ENCODE results near the gene CEACAM16. TPM values are rescaled to one million over a fixed set of nuclear protein-coding genes. Genes with fewer than 3 reads are reported as not detected.

Gene CEACAM16
- total and polyA plus RNA-seq, 9 of the 15 experiments (the other 6 are each of a cell fraction or from before 2014, with no cell fraction given), result not detected

DNA sequence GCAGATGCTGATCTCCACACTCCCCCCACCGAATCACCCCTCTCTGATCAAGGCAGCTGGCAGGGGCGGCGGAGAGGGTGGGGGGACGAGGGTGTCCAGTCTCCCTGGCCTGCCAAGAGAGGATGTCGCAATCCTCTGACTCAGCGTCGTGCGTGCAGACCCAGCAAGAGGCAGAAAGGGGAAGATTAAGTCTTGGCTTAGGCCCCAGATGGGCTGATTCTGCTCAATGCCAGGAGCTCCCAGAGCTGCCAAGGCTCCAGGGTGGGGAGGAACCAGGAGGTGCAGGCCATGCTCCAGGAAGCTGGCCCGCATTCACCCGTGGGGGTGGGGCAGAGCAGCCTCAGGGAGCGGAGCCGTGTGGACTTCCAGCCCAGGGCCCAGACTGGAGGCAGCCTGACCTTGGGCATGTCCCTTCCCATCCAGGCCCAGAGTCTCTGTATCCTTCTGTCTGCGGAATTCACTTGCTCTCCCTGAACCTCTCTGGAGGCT is 42.9 kb downstream of the CEACAM16 start (continued):
- TF ChIP-seq, protein P1, sequence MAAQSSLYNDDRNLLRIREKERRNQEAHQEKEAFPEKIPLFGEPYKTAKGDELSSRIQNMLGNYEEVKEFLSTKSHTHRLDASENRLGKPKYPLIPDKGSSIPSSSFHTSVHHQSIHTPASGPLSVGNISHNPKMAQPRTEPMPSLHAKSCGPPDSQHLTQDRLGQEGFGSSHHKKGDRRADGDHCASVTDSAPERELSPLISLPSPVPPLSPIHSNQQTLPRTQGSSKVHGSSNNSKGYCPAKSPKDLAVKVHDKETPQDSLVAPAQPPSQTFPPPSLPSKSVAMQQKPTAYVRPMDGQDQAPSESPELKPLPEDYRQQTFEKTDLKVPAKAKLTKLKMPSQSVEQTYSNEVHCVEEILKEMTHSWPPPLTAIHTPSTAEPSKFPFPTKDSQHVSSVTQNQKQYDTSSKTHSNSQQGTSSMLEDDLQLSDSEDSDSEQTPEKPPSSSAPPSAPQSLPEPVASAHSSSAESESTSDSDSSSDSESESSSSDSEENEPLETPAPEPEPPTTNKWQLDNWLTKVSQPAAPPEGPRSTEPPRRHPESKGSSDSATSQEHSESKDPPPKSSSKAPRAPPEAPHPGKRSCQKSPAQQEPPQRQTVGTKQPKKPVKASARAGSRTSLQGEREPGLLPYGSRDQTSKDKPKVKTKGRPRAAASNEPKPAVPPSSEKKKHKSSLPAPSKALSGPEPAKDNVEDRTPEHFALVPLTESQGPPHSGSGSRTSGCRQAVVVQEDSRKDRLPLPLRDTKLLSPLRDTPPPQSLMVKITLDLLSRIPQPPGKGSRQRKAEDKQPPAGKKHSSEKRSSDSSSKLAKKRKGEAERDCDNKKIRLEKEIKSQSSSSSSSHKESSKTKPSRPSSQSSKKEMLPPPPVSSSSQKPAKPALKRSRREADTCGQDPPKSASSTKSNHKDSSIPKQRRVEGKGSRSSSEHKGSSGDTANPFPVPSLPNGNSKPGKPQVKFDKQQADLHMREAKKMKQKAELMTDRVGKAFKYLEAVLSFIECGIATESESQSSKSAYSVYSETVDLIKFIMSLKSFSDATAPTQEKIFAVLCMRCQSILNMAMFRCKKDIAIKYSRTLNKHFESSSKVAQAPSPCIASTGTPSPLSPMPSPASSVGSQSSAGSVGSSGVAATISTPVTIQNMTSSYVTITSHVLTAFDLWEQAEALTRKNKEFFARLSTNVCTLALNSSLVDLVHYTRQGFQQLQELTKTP (IDR thresholded peaks at IDR 0.05; ENCODE audit: low read depth in 1 of 2, partially characterized antibody in 2 of 2), result no peak
- TF ChIP-seq MTA3 (IDR thresholded peaks at IDR 0.05; ENCODE audit: borderline replicate concordance) (peak; percentile 83; the same call in 1 of the 2 replicates), ZNF274 (IDR thresholded peaks at IDR 0.05; ENCODE audit: borderline replicate concordance, low read depth, low read length) (no peak), SPI1 (IDR thresholded peaks at IDR 0.05; ENCODE audit: borderline replicate concordance, low read depth, low read length) (no peak), MYNN (IDR thresholded peaks at IDR 0.05) (peak; percentile 93), MYNN (CRISPR knock-in tag; IDR thresholded peaks at IDR 0.05) (no peak), LCOR (CRISPR knock-in tag; IDR thresholded peaks at IDR 0.05) (no peak), SP2 (IDR thresholded peaks at IDR 0.05; ENCODE audit: extremely low read depth, low read depth, low read length, poor library complexity, severe bottlenecking) (no peak), NCOR1 (IDR thresholded peaks at IDR 0.05) (0 out of 2 replicates have a peak, but pooled peaks have one; percentile 31), SNRNP70 (optimal IDR thresholded peaks at IDR 0.05; ENCODE audit: low read depth, low read length) (no peak), HDAC3 (IDR thresholded peaks at IDR 0.05; ENCODE audit: borderline replicate concordance, partially characterized antibody) (no peak), NUFIP1 (IDR thresholded peaks at IDR 0.05; ENCODE audit: partially characterized antibody) (no peak)
- TF ChIP-seq, protein P2, sequence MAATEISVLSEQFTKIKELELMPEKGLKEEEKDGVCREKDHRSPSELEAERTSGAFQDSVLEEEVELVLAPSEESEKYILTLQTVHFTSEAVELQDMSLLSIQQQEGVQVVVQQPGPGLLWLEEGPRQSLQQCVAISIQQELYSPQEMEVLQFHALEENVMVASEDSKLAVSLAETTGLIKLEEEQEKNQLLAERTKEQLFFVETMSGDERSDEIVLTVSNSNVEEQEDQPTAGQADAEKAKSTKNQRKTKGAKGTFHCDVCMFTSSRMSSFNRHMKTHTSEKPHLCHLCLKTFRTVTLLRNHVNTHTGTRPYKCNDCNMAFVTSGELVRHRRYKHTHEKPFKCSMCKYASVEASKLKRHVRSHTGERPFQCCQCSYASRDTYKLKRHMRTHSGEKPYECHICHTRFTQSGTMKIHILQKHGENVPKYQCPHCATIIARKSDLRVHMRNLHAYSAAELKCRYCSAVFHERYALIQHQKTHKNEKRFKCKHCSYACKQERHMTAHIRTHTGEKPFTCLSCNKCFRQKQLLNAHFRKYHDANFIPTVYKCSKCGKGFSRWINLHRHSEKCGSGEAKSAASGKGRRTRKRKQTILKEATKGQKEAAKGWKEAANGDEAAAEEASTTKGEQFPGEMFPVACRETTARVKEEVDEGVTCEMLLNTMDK (IDR thresholded peaks at IDR 0.05; ENCODE audit: borderline replicate concordance, insufficient read depth, low read depth, low read length, poor library complexity, severe bottlenecking), result no peak
- TF ChIP-seq, protein P3, sequence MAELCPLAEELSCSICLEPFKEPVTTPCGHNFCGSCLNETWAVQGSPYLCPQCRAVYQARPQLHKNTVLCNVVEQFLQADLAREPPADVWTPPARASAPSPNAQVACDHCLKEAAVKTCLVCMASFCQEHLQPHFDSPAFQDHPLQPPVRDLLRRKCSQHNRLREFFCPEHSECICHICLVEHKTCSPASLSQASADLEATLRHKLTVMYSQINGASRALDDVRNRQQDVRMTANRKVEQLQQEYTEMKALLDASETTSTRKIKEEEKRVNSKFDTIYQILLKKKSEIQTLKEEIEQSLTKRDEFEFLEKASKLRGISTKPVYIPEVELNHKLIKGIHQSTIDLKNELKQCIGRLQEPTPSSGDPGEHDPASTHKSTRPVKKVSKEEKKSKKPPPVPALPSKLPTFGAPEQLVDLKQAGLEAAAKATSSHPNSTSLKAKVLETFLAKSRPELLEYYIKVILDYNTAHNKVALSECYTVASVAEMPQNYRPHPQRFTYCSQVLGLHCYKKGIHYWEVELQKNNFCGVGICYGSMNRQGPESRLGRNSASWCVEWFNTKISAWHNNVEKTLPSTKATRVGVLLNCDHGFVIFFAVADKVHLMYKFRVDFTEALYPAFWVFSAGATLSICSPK (IDR thresholded peaks at IDR 0.05; ENCODE audit: borderline replicate concordance), result no peak
- TF ChIP-seq, protein P4, sequence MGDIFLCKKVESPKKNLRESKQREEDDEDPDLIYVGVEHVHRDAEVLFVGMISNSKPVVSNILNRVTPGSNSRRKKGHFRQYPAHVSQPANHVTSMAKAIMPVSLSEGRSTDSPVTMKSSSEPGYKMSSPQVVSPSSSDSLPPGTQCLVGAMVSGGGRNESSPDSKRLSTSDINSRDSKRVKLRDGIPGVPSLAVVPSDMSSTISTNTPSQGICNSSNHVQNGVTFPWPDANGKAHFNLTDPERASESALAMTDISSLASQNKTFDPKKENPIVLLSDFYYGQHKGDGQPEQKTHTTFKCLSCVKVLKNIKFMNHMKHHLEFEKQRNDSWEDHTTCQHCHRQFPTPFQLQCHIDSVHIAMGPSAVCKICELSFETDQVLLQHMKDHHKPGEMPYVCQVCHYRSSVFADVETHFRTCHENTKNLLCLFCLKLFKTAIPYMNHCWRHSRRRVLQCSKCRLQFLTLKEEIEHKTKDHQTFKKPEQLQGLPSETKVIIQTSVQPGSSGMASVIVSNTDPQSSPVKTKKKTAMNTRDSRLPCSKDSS (IDR thresholded peaks at IDR 0.05; ENCODE audit: low read depth, partially characterized antibody), result no peak
- TF ChIP-seq, protein P5, sequence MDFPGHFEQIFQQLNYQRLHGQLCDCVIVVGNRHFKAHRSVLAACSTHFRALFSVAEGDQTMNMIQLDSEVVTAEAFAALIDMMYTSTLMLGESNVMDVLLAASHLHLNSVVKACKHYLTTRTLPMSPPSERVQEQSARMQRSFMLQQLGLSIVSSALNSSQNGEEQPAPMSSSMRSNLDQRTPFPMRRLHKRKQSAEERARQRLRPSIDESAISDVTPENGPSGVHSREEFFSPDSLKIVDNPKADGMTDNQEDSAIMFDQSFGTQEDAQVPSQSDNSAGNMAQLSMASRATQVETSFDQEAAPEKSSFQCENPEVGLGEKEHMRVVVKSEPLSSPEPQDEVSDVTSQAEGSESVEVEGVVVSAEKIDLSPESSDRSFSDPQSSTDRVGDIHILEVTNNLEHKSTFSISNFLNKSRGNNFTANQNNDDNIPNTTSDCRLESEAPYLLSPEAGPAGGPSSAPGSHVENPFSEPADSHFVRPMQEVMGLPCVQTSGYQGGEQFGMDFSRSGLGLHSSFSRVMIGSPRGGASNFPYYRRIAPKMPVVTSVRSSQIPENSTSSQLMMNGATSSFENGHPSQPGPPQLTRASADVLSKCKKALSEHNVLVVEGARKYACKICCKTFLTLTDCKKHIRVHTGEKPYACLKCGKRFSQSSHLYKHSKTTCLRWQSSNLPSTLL (IDR thresholded peaks at IDR 0.05), result no peak
